ENCODE results near the gene BCL10.

BCL10 gene

GRCh38 chr1:85290826-85291225 is 14.4 kb upstream of the BCL10 start:
- ChIA-PET CTCF (interaction anchor here (1.1 to 1.7 kb wide), 2 partner anchors 10 to 18 kb away, joined by 3 to 7 read pairs; no protein-coding TSS in a partner anchor), POLR2A (no interaction called here)
- TF ChIP-seq CTCF (IDR thresholded peaks at IDR 0.05; ENCODE audit: control extremely low read depth, extremely low read depth, low read depth, missing control alignments): no peak
- no peak for DNase-seq (ENCODE audit: extremely low spot score)

GRCh38 chr1:85289848-85290335 is 13.5 kb upstream of the BCL10 start:
- CTCF ChIA-PET: interaction anchor here (1.7 kb wide), 1 partner anchor 9 kb away, joined by 7 read pairs; no protein-coding TSS in a partner anchor
- POLR2A ChIA-PET: no interaction called here
- DNase-seq (ENCODE audit: extremely low spot score): no peak
- no peak for TF ChIP-seq CTCF (IDR thresholded peaks at IDR 0.05; ENCODE audit: control extremely low read depth, extremely low read depth, low read depth, missing control alignments)

- ChIA-PET CTCF (interaction anchor here (1.7 kb wide), 1 partner anchor 8 kb away, joined by 7 read pairs; no protein-coding TSS in a partner anchor), POLR2A (no interaction called here)
- DNase-seq (ENCODE audit: extremely low spot score): no peak
- no peak for TF ChIP-seq CTCF (IDR thresholded peaks at IDR 0.05; ENCODE audit: control extremely low read depth, extremely low read depth, low read depth, missing control alignments)
These were observed 12.9 kb upstream of the BCL10 start for GRCh38 chr1:85289207-85289847.

GRCh38 chr1:85284202-85284601 is 7.8 kb upstream of the BCL10 start:
- DNase-seq (ENCODE audit: extremely low spot score): no peak
- POLR2A ChIA-PET: no interaction called here
- CTCF ChIA-PET: interaction anchor here (0.8 to 2.0 kb wide), 5 partner anchors 12 to 339 kb away, joined by 3 to 9 read pairs (median 3); partner anchors contain the start of gene C1orf52
- TF ChIP-seq CTCF (IDR thresholded peaks at IDR 0.05; ENCODE audit: control extremely low read depth, extremely low read depth, low read depth, missing control alignments): no peak

- POLR2A ChIA-PET: no interaction called here
- CTCF ChIA-PET: interaction anchor here (0.7 to 2.0 kb wide), 6 partner anchors 12 to 339 kb away, joined by 3 to 9 read pairs (median 4); partner anchors contain the start of gene C1orf52
- DNase-seq (ENCODE audit: extremely low spot score): no peak
- no peak for TF ChIP-seq CTCF (IDR thresholded peaks at IDR 0.05; ENCODE audit: control extremely low read depth, extremely low read depth, low read depth, missing control alignments)
These were observed 7.2 kb upstream of the BCL10 start for GRCh38 chr1:85283475-85284199.

GRCh38 chr1:85282424-85282823 is 6.0 kb upstream of the BCL10 start:
- no peak for TF ChIP-seq CTCF (IDR thresholded peaks at IDR 0.05; ENCODE audit: control extremely low read depth, extremely low read depth, low read depth, missing control alignments)
- POLR2A ChIA-PET: no interaction called here
- CTCF ChIA-PET: no interaction called here
- DNase-seq (ENCODE audit: extremely low spot score): no peak
